ENCODE measurements around the gene GAD1. TPM values are rescaled to one million over a fixed set of nuclear protein-coding genes. Genes with fewer than 3 reads are reported as not detected.

The GAD1 gene
- total RNA-seq, 1 experiment from 2014 or later = 2.5 TPM

DNA sequence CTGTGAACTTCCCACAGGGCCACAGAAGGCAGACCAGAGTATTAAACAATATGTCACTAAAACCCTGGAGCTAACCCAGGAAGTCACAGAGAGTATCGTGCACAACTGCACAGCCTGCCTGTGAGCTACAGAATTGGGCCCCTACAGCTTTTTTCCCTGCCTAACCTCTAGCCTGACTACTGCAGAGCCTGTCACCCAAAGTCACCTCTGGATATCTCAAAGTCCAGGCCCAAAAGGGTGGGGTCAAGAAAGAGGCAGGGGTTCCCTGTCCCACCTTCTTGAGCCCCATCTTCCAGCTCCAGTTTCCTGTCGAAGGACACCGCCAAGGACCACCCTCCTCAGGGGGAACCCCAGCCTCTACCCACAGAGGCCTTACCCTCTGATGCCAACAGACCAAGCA lies 13.5 kb downstream of the GAD1 start (continued):
- TF ChIP-seq, protein P1, sequence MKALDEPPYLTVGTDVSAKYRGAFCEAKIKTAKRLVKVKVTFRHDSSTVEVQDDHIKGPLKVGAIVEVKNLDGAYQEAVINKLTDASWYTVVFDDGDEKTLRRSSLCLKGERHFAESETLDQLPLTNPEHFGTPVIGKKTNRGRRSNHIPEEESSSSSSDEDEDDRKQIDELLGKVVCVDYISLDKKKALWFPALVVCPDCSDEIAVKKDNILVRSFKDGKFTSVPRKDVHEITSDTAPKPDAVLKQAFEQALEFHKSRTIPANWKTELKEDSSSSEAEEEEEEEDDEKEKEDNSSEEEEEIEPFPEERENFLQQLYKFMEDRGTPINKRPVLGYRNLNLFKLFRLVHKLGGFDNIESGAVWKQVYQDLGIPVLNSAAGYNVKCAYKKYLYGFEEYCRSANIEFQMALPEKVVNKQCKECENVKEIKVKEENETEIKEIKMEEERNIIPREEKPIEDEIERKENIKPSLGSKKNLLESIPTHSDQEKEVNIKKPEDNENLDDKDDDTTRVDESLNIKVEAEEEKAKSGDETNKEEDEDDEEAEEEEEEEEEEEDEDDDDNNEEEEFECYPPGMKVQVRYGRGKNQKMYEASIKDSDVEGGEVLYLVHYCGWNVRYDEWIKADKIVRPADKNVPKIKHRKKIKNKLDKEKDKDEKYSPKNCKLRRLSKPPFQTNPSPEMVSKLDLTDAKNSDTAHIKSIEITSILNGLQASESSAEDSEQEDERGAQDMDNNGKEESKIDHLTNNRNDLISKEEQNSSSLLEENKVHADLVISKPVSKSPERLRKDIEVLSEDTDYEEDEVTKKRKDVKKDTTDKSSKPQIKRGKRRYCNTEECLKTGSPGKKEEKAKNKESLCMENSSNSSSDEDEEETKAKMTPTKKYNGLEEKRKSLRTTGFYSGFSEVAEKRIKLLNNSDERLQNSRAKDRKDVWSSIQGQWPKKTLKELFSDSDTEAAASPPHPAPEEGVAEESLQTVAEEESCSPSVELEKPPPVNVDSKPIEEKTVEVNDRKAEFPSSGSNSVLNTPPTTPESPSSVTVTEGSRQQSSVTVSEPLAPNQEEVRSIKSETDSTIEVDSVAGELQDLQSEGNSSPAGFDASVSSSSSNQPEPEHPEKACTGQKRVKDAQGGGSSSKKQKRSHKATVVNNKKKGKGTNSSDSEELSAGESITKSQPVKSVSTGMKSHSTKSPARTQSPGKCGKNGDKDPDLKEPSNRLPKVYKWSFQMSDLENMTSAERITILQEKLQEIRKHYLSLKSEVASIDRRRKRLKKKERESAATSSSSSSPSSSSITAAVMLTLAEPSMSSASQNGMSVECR (CRISPR knock-in tag; IDR thresholded peaks at IDR 0.05; ENCODE audit: borderline replicate concordance) = no peak
- no peak for TF ChIP-seq ZNF317 (CRISPR knock-in tag; IDR thresholded peaks at IDR 0.05; ENCODE audit: borderline replicate concordance, low read depth)
- TF ChIP-seq ZNF263 (CRISPR knock-in tag; IDR thresholded peaks at IDR 0.05; ENCODE audit: low read depth) = no peak
- TF ChIP-seq RORB (CRISPR knock-in tag; IDR thresholded peaks at IDR 0.05) = no peak
- TF ChIP-seq GABPB1 (CRISPR knock-in tag; IDR thresholded peaks at IDR 0.05) = no peak
- TF ChIP-seq CREM (CRISPR knock-in tag; IDR thresholded peaks at IDR 0.05) = no peak
- TF ChIP-seq MXD4 (CRISPR knock-in tag; IDR thresholded peaks at IDR 0.05; ENCODE audit: borderline replicate concordance) = no peak

DNA sequence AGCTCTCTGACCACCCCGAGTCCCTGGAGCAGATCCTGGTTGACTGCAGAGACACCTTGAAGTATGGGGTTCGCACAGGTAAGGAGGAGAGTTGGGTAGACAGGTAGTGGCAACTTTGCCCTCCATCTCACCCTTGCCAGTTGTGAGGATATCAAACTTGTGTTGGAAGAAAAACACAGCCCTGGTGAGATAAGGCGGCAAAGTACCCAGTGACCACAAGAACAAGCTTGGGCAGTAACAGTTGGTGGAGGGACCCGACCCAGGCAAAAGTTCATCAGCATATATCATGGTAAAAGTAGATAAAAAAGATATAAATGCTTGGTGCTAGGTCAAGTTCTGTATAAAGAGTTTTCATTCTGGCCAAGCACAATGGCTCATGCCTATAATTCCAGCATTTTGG lies 14.4 kb downstream of the GAD1 start:
- POLR2A ChIA-PET = no interaction called here
- ATAC-seq = no peak

More for the DNA sequence above, 14.4 kb downstream of the GAD1 start:
- CTCF ChIA-PET = interaction anchor here (1.1 to 4.0 kb wide), 2 partner anchors 14 to 507 kb away, joined by 3 to 22 read pairs; no protein-coding TSS in a partner anchor
- H3K4me3 Mint-ChIP-seq = no peak overlapping the region
- H3K4me1 Mint-ChIP-seq = no peaks in the 10 kb centered on the region
- DNase-seq (ENCODE audit: low spot score) = no peak
- no peak overlapping the region for H3K27ac Mint-ChIP-seq
- peaks cover 38% of the 10 kb centered on the region for H3K27me3 Mint-ChIP-seq (ENCODE audit: low read depth)
- H3K9me3 Mint-ChIP-seq = no peaks in the 10 kb centered on the region
- TF ChIP-seq, protein P2, sequence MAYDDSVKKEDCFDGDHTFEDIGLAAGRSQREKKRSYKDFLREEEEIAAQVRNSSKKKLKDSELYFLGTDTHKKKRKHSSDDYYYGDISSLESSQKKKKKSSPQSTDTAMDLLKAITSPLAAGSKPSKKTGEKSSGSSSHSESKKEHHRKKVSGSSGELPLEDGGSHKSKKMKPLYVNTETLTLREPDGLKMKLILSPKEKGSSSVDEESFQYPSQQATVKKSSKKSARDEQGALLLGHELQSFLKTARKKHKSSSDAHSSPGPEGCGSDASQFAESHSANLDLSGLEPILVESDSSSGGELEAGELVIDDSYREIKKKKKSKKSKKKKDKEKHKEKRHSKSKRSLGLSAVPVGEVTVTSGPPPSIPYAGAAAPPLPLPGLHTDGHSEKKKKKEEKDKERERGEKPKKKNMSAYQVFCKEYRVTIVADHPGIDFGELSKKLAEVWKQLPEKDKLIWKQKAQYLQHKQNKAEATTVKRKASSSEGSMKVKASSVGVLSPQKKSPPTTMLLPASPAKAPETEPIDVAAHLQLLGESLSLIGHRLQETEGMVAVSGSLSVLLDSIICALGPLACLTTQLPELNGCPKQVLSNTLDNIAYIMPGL (CRISPR knock-in tag; IDR thresholded peaks at IDR 0.05) = no peak
- TF ChIP-seq CREM (CRISPR knock-in tag; IDR thresholded peaks at IDR 0.05) (no peak), FOXK1 (CRISPR knock-in tag; IDR thresholded peaks at IDR 0.05) (no peak), GABPB1 (CRISPR knock-in tag; IDR thresholded peaks at IDR 0.05) (no peak), ZNF232 (CRISPR knock-in tag; IDR thresholded peaks at IDR 0.05) (no peak), SMAD3 (CRISPR knock-in tag; IDR thresholded peaks at IDR 0.05; ENCODE audit: borderline replicate concordance) (no peak), ZNF671 (CRISPR knock-in tag; IDR thresholded peaks at IDR 0.05) (no peak), PRRX2 (CRISPR knock-in tag; IDR thresholded peaks at IDR 0.05) (no peak), TP53 (CRISPR knock-in tag; IDR thresholded peaks at IDR 0.05) (no peak), NFYB (CRISPR knock-in tag; conservative IDR thresholded peaks at IDR 0.05; ENCODE audit: low read depth) (no peak)
- TF ChIP-seq, protein P3, sequence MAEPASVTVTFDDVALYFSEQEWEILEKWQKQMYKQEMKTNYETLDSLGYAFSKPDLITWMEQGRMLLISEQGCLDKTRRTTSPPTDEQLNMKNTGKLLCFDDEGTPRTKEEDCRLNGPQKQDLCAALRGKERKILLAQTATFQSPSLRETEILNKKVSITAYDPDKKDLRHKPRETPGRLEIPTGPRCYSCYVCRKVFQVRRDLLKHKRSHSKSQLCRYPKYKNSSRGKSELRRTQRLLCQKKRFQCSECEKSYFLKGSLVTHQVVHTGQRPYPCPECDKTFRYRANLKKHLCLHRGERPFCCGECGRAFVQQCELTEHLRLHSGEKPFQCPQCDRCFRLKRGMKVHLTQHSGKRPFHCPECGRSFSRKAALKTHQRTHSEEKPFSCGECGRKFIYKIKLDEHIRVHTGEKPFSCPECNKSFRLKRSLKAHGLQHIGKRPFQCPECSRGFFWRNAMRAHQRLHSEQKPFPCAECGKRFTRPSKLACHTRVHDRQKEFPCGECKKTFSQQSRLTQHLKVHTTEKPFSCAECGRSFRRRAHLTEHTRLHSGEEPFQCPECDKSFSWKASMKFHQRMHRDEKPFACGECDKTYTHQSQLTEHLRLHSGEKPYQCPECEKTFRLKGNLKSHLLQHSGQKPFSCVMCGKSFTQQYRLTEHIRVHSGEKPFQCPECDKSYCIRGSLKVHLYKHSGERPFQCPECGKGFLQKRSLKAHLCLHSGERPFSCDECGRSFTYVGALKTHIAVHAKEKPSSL (CRISPR knock-in tag; conservative IDR thresholded peaks at IDR 0.05) = no peak
- TF ChIP-seq, protein P4, sequence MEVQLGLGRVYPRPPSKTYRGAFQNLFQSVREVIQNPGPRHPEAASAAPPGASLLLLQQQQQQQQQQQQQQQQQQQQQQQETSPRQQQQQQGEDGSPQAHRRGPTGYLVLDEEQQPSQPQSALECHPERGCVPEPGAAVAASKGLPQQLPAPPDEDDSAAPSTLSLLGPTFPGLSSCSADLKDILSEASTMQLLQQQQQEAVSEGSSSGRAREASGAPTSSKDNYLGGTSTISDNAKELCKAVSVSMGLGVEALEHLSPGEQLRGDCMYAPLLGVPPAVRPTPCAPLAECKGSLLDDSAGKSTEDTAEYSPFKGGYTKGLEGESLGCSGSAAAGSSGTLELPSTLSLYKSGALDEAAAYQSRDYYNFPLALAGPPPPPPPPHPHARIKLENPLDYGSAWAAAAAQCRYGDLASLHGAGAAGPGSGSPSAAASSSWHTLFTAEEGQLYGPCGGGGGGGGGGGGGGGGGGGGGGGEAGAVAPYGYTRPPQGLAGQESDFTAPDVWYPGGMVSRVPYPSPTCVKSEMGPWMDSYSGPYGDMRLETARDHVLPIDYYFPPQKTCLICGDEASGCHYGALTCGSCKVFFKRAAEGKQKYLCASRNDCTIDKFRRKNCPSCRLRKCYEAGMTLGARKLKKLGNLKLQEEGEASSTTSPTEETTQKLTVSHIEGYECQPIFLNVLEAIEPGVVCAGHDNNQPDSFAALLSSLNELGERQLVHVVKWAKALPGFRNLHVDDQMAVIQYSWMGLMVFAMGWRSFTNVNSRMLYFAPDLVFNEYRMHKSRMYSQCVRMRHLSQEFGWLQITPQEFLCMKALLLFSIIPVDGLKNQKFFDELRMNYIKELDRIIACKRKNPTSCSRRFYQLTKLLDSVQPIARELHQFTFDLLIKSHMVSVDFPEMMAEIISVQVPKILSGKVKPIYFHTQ (CRISPR knock-in tag; IDR thresholded peaks at IDR 0.05) = no peak
- TF ChIP-seq, protein P5, sequence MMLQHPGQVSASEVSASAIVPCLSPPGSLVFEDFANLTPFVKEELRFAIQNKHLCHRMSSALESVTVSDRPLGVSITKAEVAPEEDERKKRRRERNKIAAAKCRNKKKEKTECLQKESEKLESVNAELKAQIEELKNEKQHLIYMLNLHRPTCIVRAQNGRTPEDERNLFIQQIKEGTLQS (CRISPR knock-in tag; conservative IDR thresholded peaks at IDR 0.05) = no peak
- TF ChIP-seq, protein P6, sequence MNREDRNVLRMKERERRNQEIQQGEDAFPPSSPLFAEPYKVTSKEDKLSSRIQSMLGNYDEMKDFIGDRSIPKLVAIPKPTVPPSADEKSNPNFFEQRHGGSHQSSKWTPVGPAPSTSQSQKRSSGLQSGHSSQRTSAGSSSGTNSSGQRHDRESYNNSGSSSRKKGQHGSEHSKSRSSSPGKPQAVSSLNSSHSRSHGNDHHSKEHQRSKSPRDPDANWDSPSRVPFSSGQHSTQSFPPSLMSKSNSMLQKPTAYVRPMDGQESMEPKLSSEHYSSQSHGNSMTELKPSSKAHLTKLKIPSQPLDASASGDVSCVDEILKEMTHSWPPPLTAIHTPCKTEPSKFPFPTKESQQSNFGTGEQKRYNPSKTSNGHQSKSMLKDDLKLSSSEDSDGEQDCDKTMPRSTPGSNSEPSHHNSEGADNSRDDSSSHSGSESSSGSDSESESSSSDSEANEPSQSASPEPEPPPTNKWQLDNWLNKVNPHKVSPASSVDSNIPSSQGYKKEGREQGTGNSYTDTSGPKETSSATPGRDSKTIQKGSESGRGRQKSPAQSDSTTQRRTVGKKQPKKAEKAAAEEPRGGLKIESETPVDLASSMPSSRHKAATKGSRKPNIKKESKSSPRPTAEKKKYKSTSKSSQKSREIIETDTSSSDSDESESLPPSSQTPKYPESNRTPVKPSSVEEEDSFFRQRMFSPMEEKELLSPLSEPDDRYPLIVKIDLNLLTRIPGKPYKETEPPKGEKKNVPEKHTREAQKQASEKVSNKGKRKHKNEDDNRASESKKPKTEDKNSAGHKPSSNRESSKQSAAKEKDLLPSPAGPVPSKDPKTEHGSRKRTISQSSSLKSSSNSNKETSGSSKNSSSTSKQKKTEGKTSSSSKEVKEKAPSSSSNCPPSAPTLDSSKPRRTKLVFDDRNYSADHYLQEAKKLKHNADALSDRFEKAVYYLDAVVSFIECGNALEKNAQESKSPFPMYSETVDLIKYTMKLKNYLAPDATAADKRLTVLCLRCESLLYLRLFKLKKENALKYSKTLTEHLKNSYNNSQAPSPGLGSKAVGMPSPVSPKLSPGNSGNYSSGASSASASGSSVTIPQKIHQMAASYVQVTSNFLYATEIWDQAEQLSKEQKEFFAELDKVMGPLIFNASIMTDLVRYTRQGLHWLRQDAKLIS (CRISPR knock-in tag; IDR thresholded peaks at IDR 0.05; ENCODE audit: borderline replicate concordance) = no peak
- H3K36me3 Mint-ChIP-seq = no peaks in the 10 kb centered on the region

All from WTC11 (cell line).